ENCODE results near the gene JAG1.
"Not testable (repeated sequence)": the region's sequence is repeated elsewhere in the genome, so short reads cannot be mapped to it uniquely, and the experiment has no call there.

Gene JAG1

GRCh38 chr20:10610251-10610650, 63.5 kb downstream of the JAG1 start:
- DNase-seq (ENCODE audit: low read depth), result no peak

- no peak for DNase-seq (ENCODE audit: low read depth)
Observed at GRCh38 chr20:10609770-10610169, 64.0 kb downstream of the JAG1 start.

GRCh38 chr20:10609276-10609675, 64.5 kb downstream of the JAG1 start:
- no peak for DNase-seq (ENCODE audit: low read depth)

GRCh38 chr20:10605547-10606195, 68.1 kb downstream of the JAG1 start:
- no peak for DNase-seq (ENCODE audit: low read depth)

GRCh38 chr20:10604865-10605440, 68.8 kb downstream of the JAG1 start:
- no peak for DNase-seq (ENCODE audit: low read depth)

GRCh38 chr20:10603971-10604864, 69.6 kb downstream of the JAG1 start:
- DNase-seq (ENCODE audit: low read depth), result no peak

GRCh38 chr20:10603378-10603777, 70.4 kb downstream of the JAG1 start:
- DNase-seq (ENCODE audit: low read depth), result no peak

- DNase-seq (ENCODE audit: low read depth), result no peak
Observed at GRCh38 chr20:10602221-10602871, 71.5 kb downstream of the JAG1 start.

- DNase-seq (ENCODE audit: low read depth), result no peak
Observed at GRCh38 chr20:10597637-10598036, 76.2 kb downstream of the JAG1 start.

- peak; percentile 80 for DNase-seq (ENCODE audit: low read depth)
Observed at GRCh38 chr20:10596710-10597121, 77.1 kb downstream of the JAG1 start.

- DNase-seq (ENCODE audit: low read depth), result no peak
Observed at GRCh38 chr20:10595985-10596384, 77.8 kb downstream of the JAG1 start.

GRCh38 chr20:10595266-10595665, 78.5 kb downstream of the JAG1 start:
- no peak for DNase-seq (ENCODE audit: low read depth)

GRCh38 chr20:10594296-10594868, 79.4 kb downstream of the JAG1 start:
- no peak for DNase-seq (ENCODE audit: low read depth)

- DNase-seq (ENCODE audit: low read depth), result no peak
Observed at GRCh38 chr20:10591946-10592521, 81.8 kb downstream of the JAG1 start.

GRCh38 chr20:10590950-10591671, 82.7 kb downstream of the JAG1 start:
- no peak for DNase-seq (ENCODE audit: low read depth)

GRCh38 chr20:10590446-10590845, 83.4 kb downstream of the JAG1 start:
- not testable (repeated sequence) for DNase-seq (ENCODE audit: low read depth)

Measured in non-pigmented ciliary epithelial cell (primary cell).